Type B pancreatic cell (in vitro differentiated cells): ENCODE measurements around the gene C15orf62. TPM values are rescaled to one million over a fixed set of nuclear protein-coding genes. Genes with fewer than 3 reads are reported as not detected.
A peak's percentile ranks its signal among the peaks of the same experiment; 100 is the strongest.

ENCODE experiments used
- DNase-seq: peaks from one replicate; pipeline ENCODE4 v3.0.0; 2021; ENCODE audit warnings: mixed read lengths; ENCODE audit not compliant: unreplicated experiment; ENCODE audit errors: extremely low spot score
- H3K27ac Mint-ChIP-seq: 2 replicates; pipeline ENCODE4 v1.8.0; 2021; ENCODE audit warnings: mild to moderate bottlenecking, mixed read lengths
- H3K27me3 Mint-ChIP-seq: 2 replicates; pipeline ENCODE4 v1.8.0; 2021; ENCODE audit warnings: mixed read lengths
- H3K36me3 Mint-ChIP-seq: 2 replicates; pipeline ENCODE4 v1.8.0; 2021; ENCODE audit warnings: mixed read lengths
- H3K4me1 Mint-ChIP-seq: one replicate; pipeline ENCODE4 v1.8.0; 2021; ENCODE audit warnings: mixed read lengths; ENCODE audit not compliant: unreplicated experiment
- H3K4me3 Mint-ChIP-seq: 2 replicates; pipeline ENCODE4 v1.8.0; 2021; ENCODE audit warnings: mild to moderate bottlenecking, mixed read lengths
- H3K9me3 Mint-ChIP-seq: 2 replicates; pipeline ENCODE4 v1.8.0; 2021; ENCODE audit warnings: mixed read lengths
- CTCF ChIP-seq: fragments of 200-600 bp; sonication (generic); conservative IDR thresholded peaks from 2 replicates; pipeline ENCODE4 v1.5.0; 2021; ENCODE audit warnings: antibody characterized with exemption, mild to moderate bottlenecking
- total RNA-seq: library from RNA; stranded (reverse); gene quantifications from 2 replicates; pipeline ENCODE4 v1.2.1, GENCODE V29; 2021; ENCODE audit warnings: low replicate concordance

The C15orf62 gene
- total RNA-seq, 1 donor from 2014 or later: 1.1 TPM

- Mint-ChIP-seq H3K27ac (no peak overlapping the region), H3K4me3 (no peak overlapping the region)
- DNase-seq: no peak
Measured at GRCh38 chr15:40750885-40751284, 18.9 kb upstream of the C15orf62 start.

DNA sequence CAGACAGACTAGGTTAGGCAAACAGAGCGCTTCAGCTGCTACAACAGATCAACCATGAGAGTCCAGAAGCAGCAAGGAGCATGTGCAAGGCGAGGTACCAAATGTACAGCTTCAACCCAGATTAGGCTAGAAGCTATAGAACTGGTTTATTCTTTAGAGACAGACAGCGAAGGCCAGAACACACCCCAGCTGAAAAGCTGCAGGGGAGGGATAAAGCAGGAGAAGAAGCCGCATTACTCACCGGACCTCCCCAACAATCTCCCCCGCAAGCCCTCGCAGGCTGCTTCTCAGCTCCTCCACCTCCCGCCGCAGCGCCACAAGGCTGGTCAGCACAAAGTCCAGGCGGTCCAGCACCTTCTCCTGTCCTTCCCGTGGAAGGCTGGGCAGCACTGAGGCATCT is 18.0 kb upstream of the C15orf62 start:
- Mint-ChIP-seq H3K27me3 (no peaks in the 10 kb centered on the region), H3K4me1 (peaks cover 26% of the 10 kb centered on the region), H3K9me3 (no peaks in the 10 kb centered on the region), H3K27ac (no peak overlapping the region), H3K36me3 (no peaks in the 10 kb centered on the region), H3K4me3 (no peak overlapping the region)
- no peak for DNase-seq
- TF ChIP-seq CTCF: no peak

More at GRCh38 chr15:40750885-40751284, 18.9 kb upstream of the C15orf62 start:
- no peaks in the 10 kb centered on the region for H3K36me3 Mint-ChIP-seq
- TF ChIP-seq CTCF: no peak
- peaks cover 23% of the 10 kb centered on the region for H3K4me1 Mint-ChIP-seq
- H3K27me3 Mint-ChIP-seq: no peaks in the 10 kb centered on the region
- H3K9me3 Mint-ChIP-seq: no peaks in the 10 kb centered on the region

GRCh38 chr15:40754574-40754882 is 15.3 kb upstream of the C15orf62 start:
- no peak for DNase-seq
- Mint-ChIP-seq H3K9me3 (no peaks in the 10 kb centered on the region), H3K4me3 (peak overlapping the region; percentile 92), H3K27me3 (no peaks in the 10 kb centered on the region), H3K36me3 (no peaks in the 10 kb centered on the region), H3K27ac (peak overlapping the region; percentile 48), H3K4me1 (peaks cover 18% of the 10 kb centered on the region)
- TF ChIP-seq CTCF: no peak

- Mint-ChIP-seq H3K27ac (peak within 1 kb of the TSS; percentile 99), H3K9me3 (no peaks in the 10 kb centered on the region), H3K36me3 (no peaks in the 10 kb centered on the region), H3K4me3 (peak within 1 kb of the TSS; percentile 92), H3K4me1 (peaks cover 18% of the 10 kb centered on the region), H3K27me3 (no peaks in the 10 kb centered on the region)
- no peak for TF ChIP-seq CTCF
- DNase-seq: peak; percentile 97
Measured at GRCh38 chr15:40754883-40755811, 14.6 kb upstream of the C15orf62 start, which contains the start of gene RMDN3. TSS of gene RMDN3 (minus strand) at chr15:40755254. CDS start at chr15:40754783, 471 bp downstream.

GRCh38 chr15:40755812-40756208 is 14.0 kb upstream of the C15orf62 start:
- peak overlapping the region; percentile 92 for H3K4me3 Mint-ChIP-seq
- H3K9me3 Mint-ChIP-seq: no peaks in the 10 kb centered on the region
- H3K4me1 Mint-ChIP-seq: peaks cover 18% of the 10 kb centered on the region
- no peak for DNase-seq
- H3K36me3 Mint-ChIP-seq: no peaks in the 10 kb centered on the region
- no peaks in the 10 kb centered on the region for H3K27me3 Mint-ChIP-seq
- no peak for TF ChIP-seq CTCF
- peak overlapping the region; percentile 99 for H3K27ac Mint-ChIP-seq
